HG03280 (cell line): ENCODE data around the gene CTNND2.
"Not testable (repeated sequence)": the region's sequence is repeated elsewhere in the genome, so short reads cannot be mapped to it uniquely, and the experiment has no call there.

Experiments used
- ATAC-seq: cut with Tn5 transposase; IDR thresholded peaks from one replicate; pipeline ENCODE4 v1.9.1; 2021; ENCODE audit warnings: mild to moderate bottlenecking, moderate library complexity; ENCODE audit not compliant: unreplicated experiment

Gene CTNND2

GRCh38 chr5:11482011-11482410, 422.2 kb downstream of the CTNND2 start:
- ATAC-seq = no peak

GRCh38 chr5:11477786-11478185, 426.5 kb downstream of the CTNND2 start:
- ATAC-seq = no peak

GRCh38 chr5:11476866-11477265, 427.4 kb downstream of the CTNND2 start:
- ATAC-seq = no peak

DNA sequence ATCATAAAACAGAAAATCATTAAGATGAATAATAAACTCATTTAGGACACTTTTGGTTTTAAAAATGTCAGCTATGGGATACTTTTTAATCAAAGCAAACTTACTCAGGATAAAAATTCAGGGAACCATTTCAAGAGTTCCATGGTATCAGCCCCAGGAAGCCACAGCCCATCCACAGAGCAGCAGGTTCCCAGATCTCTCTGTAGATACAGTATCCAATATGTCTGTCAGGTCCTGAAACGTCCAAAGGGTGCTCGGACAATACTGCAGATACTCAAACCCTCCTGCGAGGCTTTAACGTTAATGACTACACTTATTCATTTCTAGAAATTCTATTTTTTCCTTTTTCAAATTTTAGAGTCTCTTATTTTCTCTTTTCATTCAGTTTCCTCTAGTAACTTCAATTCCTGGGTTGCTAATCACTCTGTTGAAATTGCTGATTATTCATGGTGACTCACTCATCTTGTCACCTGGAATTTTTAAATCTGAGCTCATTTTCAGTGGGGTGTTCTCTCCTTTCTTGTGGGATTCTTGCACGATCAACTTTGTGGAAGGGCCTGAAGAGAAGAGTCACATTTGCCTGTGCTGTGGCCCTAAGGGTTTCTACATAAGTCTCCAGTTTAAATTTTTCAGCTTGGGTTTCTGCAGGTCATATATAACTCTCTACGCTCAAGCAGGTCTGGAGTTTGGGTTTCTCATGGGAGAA, 435.8 kb downstream of the CTNND2 start:
- no peak for ATAC-seq

DNA sequence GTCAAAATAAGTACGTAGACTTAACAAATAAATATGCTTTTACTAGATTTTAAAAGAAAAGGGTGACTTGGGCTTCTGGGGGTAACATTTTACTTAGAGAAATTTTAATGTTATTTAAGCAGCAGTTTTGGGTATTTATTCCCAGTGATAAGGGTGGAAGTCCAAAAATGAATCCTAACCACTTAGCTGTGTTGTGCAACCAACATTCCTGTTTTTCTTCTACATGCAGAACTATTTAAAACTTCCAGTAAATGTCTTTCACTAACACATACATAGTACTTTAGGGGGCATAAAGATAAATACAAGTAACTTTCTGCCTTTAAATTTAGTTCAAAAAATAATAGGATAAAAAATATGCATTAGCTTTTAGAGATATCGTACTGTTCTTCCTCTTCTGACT, 436.7 kb downstream of the CTNND2 start:
- no peak for ATAC-seq

DNA sequence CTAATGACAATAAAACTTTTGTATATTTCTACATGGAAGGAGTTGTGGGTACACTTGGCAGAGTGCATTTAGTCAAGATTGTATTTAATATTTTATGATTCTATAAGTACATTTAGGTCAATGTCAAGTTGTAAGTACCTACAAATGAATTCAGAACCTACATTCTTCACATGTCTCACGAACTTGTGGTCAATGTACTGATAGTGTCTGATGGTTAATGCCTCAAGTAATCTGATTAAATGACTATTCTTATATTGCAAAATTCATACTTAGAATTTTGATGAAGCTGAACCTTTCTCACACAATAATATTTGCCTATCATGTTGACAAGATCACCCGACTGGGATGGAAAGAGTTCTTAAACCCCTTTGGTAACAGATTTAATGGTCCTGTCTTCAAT, 444.5 kb downstream of the CTNND2 start:
- ATAC-seq = no peak

DNA sequence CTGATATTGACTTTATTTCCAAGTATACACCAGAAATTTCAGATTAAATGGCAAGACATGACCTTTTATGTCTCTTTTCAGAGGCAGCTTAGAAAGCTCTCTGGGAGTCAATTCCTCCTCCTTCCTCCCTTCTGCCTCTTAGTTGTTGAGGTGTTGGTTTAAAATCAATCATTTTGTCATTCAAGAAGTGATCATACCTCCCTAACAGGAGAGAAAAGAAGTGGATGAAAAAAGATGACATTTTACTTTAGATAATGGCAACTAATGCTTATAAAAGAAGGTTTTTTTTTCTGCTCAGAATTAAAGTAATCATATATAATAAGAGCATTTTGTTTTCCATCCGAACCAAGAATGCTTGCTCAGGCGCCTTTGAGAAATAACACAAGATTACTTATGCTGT, 448.7 kb downstream of the CTNND2 start:
- ATAC-seq = no peak

DNA sequence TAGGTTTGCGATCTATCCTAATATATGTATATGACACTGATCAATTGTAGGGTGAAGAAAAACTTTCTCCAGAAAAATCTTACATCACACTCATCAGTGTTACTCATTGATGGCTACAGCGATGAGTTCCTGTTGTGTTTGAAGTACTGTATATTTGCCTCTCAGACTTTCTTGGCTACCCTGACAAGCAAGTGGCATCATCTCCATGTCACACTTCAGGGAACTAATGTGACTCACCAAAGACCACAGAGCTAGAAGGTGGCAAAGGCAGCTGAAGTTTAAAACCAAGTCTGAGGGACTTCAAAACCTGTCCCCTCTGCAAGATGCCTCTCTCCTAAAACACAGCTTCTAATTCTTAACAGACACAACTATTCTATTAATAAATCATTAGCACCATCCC, 451.4 kb downstream of the CTNND2 start:
- no peak for ATAC-seq

- ATAC-seq = no peak
These were observed 454.3 kb downstream of the CTNND2 start for GRCh38 chr5:11449966-11450365.

- no peak for ATAC-seq
These were observed 455.0 kb downstream of the CTNND2 start for GRCh38 chr5:11449217-11449616.

DNA sequence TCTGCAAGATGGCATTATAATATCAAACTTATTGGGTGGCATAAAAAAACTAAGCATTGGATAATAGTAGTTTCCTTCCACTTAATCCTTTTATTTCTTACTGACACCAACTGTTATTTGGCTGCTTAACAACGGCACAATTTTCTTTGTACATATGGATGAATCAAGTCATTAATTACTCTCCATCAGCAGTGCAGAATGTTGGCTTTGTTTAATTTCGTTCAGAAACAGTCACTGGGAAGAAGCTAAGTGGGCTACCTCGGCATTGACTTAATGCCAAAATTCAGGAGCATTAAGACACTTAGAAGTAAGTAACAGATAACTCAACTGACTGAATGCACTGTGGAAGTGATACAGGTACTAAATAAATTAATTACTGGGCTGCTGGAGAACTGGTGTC, 460.4 kb downstream of the CTNND2 start:
- no peak for ATAC-seq

GRCh38 chr5:11432116-11432515, 472.1 kb downstream of the CTNND2 start:
- no peak for ATAC-seq

- no peak for ATAC-seq
These were observed 475.0 kb downstream of the CTNND2 start for GRCh38 chr5:11429254-11429653.

GRCh38 chr5:11427569-11427968, 476.7 kb downstream of the CTNND2 start:
- ATAC-seq = no peak

DNA sequence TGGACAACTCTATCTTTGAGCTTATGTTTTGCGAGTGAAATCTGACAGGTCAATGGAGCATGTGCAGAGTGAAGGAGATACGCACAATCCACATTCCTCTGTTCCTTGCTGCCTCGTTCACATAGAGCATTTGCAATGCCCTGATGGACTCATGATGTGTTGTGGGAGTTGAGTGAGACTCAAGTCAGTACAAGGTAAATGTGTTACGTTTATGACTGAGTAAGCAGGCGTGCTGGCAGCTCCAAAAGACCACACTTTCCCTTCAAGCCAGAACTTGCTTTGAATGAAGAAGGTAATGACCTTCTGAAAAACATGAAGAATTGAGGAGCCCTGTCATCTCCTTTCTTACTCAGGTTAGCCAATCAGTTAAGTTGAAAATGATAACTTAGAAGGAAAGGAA, 477.8 kb downstream of the CTNND2 start:
- ATAC-seq = no peak

GRCh38 chr5:11422342-11422741, 481.9 kb downstream of the CTNND2 start:
- ATAC-seq = no peak

DNA sequence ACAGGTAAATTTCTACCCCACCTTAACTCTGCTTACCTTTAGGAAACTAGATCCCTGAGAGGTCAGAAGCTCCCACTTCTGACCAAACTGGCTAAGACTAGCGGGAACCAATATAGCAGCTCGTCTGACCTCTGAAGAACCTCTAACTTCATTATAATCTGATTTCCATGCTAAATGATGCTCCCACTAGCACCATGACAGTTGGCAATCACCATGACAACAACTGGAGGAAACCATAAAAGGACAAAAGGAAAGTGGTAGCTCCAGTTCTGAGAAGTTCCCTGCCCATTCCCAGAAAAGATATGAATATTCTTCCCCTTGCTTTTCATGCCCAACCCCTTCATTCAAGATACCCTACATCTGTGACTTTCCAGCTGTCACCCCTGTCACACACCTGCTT, 483.3 kb downstream of the CTNND2 start:
- no peak for ATAC-seq

GRCh38 chr5:11415751-11416150, 488.5 kb downstream of the CTNND2 start:
- ATAC-seq = no peak

DNA sequence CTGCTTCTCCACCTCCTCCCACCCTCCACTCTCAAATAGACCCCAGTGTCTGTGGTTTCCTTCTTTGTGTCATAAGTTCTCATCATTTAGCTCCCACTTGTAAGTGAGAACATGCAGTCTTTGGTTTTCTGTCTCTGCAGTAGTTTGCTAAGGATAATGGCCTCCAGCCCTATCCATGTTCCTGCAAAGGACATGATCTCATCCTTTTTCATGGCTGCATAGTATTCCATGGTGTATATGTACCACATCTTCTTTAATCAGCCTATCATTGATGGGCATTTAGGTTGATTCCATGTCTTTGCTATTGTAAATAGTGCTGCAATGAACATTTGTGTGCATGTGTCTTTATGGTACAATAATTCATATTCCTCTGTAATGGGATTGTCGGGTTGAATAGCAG, 489.5 kb downstream of the CTNND2 start:
- ATAC-seq = not testable (repeated sequence)

DNA sequence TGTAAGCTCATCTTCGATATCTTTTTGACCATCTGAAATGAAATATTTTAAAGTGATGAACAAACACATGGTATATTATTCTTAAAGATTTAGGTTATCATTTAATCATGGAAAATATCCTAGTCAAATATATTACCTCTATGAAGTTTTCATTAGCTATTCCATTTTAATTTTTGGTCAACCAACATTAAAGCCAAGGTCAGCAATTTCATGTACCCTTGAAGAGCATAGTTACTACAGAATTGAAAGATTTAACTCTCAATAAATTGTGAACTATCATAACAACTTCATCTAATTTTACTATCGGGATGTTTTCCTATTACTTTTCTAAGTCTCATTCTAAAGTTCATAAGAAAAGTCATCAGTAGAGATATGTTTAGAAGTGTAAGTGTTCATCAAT, 492.6 kb downstream of the CTNND2 start:
- ATAC-seq = no peak

GRCh38 chr5:11407556-11408145, 496.6 kb downstream of the CTNND2 start:
- ATAC-seq = no peak

- ATAC-seq = no peak
These were observed 503.9 kb downstream of the CTNND2 start for GRCh38 chr5:11400316-11400715.

DNA sequence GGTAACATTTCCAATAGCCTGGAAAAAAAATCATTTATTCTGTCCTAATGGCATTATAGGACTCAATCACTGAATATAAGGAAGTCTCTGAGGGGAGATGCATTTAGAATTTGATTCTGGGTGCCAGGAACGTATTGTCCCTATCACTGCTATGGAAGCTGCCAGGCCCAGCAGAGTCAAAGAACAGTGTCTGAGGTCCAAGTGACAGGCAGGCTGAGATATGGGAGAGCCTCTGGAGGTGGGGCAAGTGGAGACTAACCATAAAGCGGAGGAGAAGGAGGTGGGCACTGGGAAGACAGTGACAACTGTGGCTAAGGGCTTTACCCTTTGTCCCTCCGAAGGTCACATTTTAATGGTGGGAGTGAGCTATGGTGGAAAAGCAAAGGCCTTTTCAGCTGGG, 505.5 kb downstream of the CTNND2 start:
- no peak for ATAC-seq
